HL-60 (cell line): ENCODE measurements around the gene GET3. TPM values are rescaled to one million over a fixed set of nuclear protein-coding genes. Genes with fewer than 3 reads are reported as not detected.
"Not testable (repeated sequence)": the region's sequence is repeated elsewhere in the genome, so short reads cannot be mapped to it uniquely, and the experiment has no call there.

Source experiments
- DNase-seq, 2 experiments: peaks; one replicate each; pipeline ENCODE4 v3.0.0-alpha.2; 2010 to 2020; ENCODE audit warnings: low read depth in 1 of 2, low spot score in 1 of 2
- H3K27ac ChIP-seq: fragments of 250-450 bp; sonication (Bioruptor Pico); replicated peaks from 2 replicates; pipeline ENCODE4 v1.5.1; 2020; ENCODE audit warnings: mild to moderate bottlenecking, moderate library complexity
- H3K27me3 ChIP-seq: fragments of 250-450 bp; sonication (Bioruptor Pico); 2 replicates; pipeline ENCODE4 v1.5.1; 2021; ENCODE audit warnings: mild to moderate bottlenecking, moderate library complexity; ENCODE audit not compliant: insufficient read depth, poor library complexity, severe bottlenecking
- H3K4me3 ChIP-seq: replicated peaks from 2 replicates; pipeline ENCODE4 v1.5.1; 2011; ENCODE audit warnings: mild to moderate bottlenecking, control low read depth, low read length; ENCODE audit not compliant: insufficient read depth
- CTCF ChIP-seq: IDR thresholded peaks from one replicate; pipeline ENCODE4 v1.5.1; 2011; ENCODE audit warnings: low read length, control low read depth, inconsistent platforms; ENCODE audit not compliant: insufficient read depth
- GABPA ChIP-seq: IDR thresholded peaks from 2 replicates; pipeline ENCODE4 v1.6.1; 2012; ENCODE audit warnings: low read depth
- POLR2AphosphoS5 ChIP-seq: IDR thresholded peaks from 2 replicates; pipeline ENCODE4 v1.6.1; 2012; ENCODE audit warnings: low read depth
- REST ChIP-seq: IDR thresholded peaks from 2 replicates; pipeline ENCODE4 v1.6.1; 2012; ENCODE audit warnings: low read depth; ENCODE audit not compliant: insufficient replicate concordance
- SPI1 ChIP-seq: IDR thresholded peaks from 2 replicates; pipeline ENCODE4 v1.6.1; 2012; ENCODE audit warnings: low read depth, mild to moderate bottlenecking, borderline replicate concordance
- microRNA-seq: library from miRNA; unstranded; fragments of <30 nt; microRNA quantifications from one replicate; pipeline ENCODE4, GENCODE V29; 2018

Gene GET3

GRCh38 chr19:12796146-12797071 lies 59.1 kb downstream of the GET3 start:
- no peaks in the 10 kb centered on the region for H3K27me3 ChIP-seq
- H3K4me3 ChIP-seq, result no peak overlapping the region
- DNase-seq, result peak in 1 of 2 experiments; percentile 82
- H3K27ac ChIP-seq, result peak overlapping the region; percentile 14; the same call in 1 of the 2 replicates
- TF ChIP-seq REST (no peak), CTCF (peak; percentile 95)

DNA sequence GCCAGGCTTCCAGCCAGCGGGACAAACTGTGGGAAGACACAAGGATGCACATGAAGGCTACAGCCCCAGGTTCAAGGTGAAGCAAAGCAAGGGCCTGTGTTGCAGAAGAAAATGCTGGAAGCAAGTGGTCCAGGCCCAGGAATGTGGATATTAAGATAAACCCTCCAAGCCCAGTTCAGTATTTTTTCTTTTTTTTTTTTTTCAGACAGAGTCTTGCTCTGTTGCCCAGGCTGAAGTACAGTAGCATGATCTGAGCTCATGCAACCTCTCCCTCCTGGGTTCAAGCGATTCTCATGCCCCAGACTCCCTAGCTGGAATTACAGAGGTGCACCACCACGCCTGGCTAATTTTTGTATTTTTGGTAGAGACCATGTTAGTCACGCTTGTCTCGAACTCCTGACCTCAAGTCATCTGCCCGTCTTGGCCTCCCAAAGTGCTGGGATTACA lies 59.9 kb downstream of the GET3 start:
- peaks cover 1% of the 10 kb centered on the region for H3K27me3 ChIP-seq

GRCh38 chr19:12797607-12798006 lies 60.3 kb downstream of the GET3 start:
- DNase-seq, result not testable (repeated sequence)

More for the DNA sequence above, 59.9 kb downstream of the GET3 start:
- DNase-seq, result no peak
- TF ChIP-seq GABPA, result no peak
- TF ChIP-seq POLR2AphosphoS5, result no peak
- no peak for TF ChIP-seq REST
- TF ChIP-seq SPI1, result no peak
- TF ChIP-seq CTCF, result no peak
- Histone ChIP-seq H3K4me3 (no peak overlapping the region), H3K27ac (no peak overlapping the region)

More at GRCh38 chr19:12797607-12798006, 60.3 kb downstream of the GET3 start:
- not testable (repeated sequence) for H3K4me3 ChIP-seq, H3K27me3 ChIP-seq, H3K27ac ChIP-seq

Small RNA genes lying within 50 kb of the gene (microRNA-seq; reads per million reads assigned to microRNA genes)
- not detected for gene MIR5684
